CD4-positive, alpha-beta memory T cell (primary cell): ENCODE data around the gene SLC38A8. TPM values are rescaled to one million over a fixed set of nuclear protein-coding genes. Genes with fewer than 3 reads are reported as not detected.

Source experiments
- CTCF ChIA-PET: fragments of 350-600 bp; sonication (Branson Sonifier 250); formaldehyde crosslinking; loops from one replicate; lab custom pipeline; 2021; ENCODE audit warnings: inconsistent platforms; ENCODE audit not compliant: partially characterized antibody; lab: Charles Lee
- POLR2A ChIA-PET: fragments of 350-600 bp; sonication (Branson Sonifier 250); formaldehyde crosslinking; loops from one replicate; lab custom pipeline; 2021; ENCODE audit not compliant: partially characterized antibody; lab: Charles Lee
- DNase-seq, 5 donors: peaks; one replicate each; pipeline versions ENCODE4 v3.0.0 to v3.0.0-alpha.2; 2020 to 2022; ENCODE audit warnings: mixed read lengths in 1 of 5
- H3K27ac ChIP-seq: one replicate; pipeline ENCODE4 v1.7.0; 2013; ENCODE audit warnings: low read depth, low read length
- H3K27me3 ChIP-seq: 2 replicates; pipeline ENCODE4 v1.7.0; 2013; ENCODE audit warnings: mild to moderate bottlenecking, low read length, moderate library complexity; ENCODE audit not compliant: insufficient read depth
- H3K36me3 ChIP-seq: 2 replicates; pipeline ENCODE4 v1.7.0; 2013; ENCODE audit warnings: mild to moderate bottlenecking, low read length, moderate library complexity; ENCODE audit not compliant: insufficient read depth
- H3K4me1 ChIP-seq: 2 replicates; pipeline ENCODE4 v1.7.0; 2013; ENCODE audit warnings: mild to moderate bottlenecking, low read length, moderate library complexity; ENCODE audit not compliant: insufficient read depth
- H3K4me3 ChIP-seq, 2 donors: one replicate each; pipeline ENCODE4 v1.7.0; 2013; ENCODE audit warnings: low read length in 2 of 2, mild to moderate bottlenecking in 1 of 2
- H3K9me3 ChIP-seq, 2 donors: one replicate each; pipeline ENCODE4 v1.7.0; 2013; ENCODE audit warnings: low read length in 2 of 2, control low read depth in 1 of 2; ENCODE audit not compliant: control insufficient read depth in 1 of 2
- H3K27ac Mint-ChIP-seq, 7 donors: one replicate each; pipeline ENCODE4 v1.8.0; 2020 to 2021; ENCODE audit warnings: mixed read lengths in 7 of 7, mild to moderate bottlenecking in 6 of 7, inconsistent platforms in 3 of 7, moderate library complexity in 3 of 7
- H3K27me3 Mint-ChIP-seq, 2 donors: one replicate each; pipeline ENCODE4 v1.8.0; 2020 to 2021; ENCODE audit warnings: mixed read lengths in 2 of 2
- H3K36me3 Mint-ChIP-seq, 2 donors: one replicate each; pipeline ENCODE4 v1.8.0; 2020 to 2021; ENCODE audit warnings: mixed read lengths in 2 of 2, inconsistent platforms in 1 of 2, mild to moderate bottlenecking in 1 of 2
- H3K4me1 Mint-ChIP-seq, 4 donors: one replicate each; pipeline ENCODE4 v1.8.0; 2020 to 2021; ENCODE audit warnings: mixed read lengths in 4 of 4, mild to moderate bottlenecking in 1 of 4
- H3K4me3 Mint-ChIP-seq, 8 donors: one replicate each; pipeline ENCODE4 v1.8.0; 2020 to 2021; ENCODE audit warnings: mixed read lengths in 8 of 8, mild to moderate bottlenecking in 7 of 8, moderate library complexity in 6 of 8, inconsistent platforms in 3 of 8
- H3K9me3 Mint-ChIP-seq, 8 donors: one replicate each; pipeline ENCODE4 v1.8.0; 2020 to 2021; ENCODE audit warnings: mixed read lengths in 8 of 8, mild to moderate bottlenecking in 5 of 8, inconsistent platforms in 3 of 8, moderate library complexity in 1 of 8
- intact Hi-C: fragments of 100-400 bp; cut with micrococcal nuclease; formaldehyde crosslinking; loops from one replicate; pipeline ENCODE4 v1.15.1; 2023
- polyA plus RNA-seq, 2 donors: library from polyadenylated mRNA; unstranded; fragments of 300-500 nt; fragmentation: Illumina TruSeq; gene quantifications; one replicate each; pipeline ENCODE4 v1.2.3, GENCODE V29; 2021
- total RNA-seq, 2 experiments: library from RNA; stranded (reverse); gene quantifications; one replicate each; pipeline ENCODE4 v1.2.3, GENCODE V29; 2021

SLC38A8 gene
- total and polyA plus RNA-seq, 4 experiments from 2014 or later, result not detected

DNA sequence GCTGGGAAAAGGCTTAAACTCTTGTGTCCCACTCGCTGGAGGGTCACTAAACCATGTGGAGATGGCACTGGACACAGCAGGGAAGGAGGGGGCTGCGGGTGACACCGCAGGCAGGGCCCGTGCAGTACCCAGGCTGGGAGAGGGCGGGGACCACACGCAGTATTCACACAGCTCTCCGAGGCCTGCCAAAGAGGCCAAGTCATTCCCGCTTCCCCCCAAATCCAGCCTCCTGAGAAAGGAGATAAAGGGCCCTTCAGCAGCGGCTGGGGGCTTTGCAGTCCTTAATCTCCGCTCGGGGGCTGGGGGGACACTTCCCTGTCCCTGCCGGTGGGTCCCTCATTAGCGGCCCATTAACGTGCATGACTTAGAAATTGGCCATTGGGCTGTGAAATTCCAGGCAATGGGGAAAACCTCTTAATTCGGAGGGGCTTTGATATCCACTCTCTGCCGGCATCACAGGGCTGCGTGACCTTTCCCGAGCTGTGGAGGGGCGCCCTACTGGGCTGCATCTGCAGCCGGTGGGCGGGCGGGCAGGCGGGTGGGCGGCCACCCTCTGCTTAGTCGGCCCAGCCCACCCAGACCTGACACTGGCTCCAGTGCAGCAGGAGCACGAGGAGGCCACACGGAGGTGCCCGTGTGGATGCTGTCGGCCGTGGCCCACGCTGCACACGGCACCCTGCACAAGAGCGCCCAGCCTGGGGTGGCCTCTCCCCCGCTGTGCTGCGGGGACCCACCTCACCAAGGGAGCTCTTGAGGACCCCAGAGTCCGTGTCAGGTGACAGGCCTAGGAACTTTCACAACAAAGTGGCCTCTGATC, 2.6 kb upstream of the SLC38A8 start:
- Histone ChIP-seq H3K4me3 (no peak overlapping the region), H3K9me3 (no peaks in the 10 kb centered on the region), H3K36me3 (peaks cover 11% of the 10 kb centered on the region), H3K27ac (no peak overlapping the region), H3K27me3 (no peaks in the 10 kb centered on the region), H3K4me1 (no peaks in the 10 kb centered on the region)
- Mint-ChIP-seq H3K4me1 (peaks cover 2 to 14% (median 8%) of the 10 kb centered on the region in 4 donors), H3K4me3 (no peak overlapping the region), H3K27ac (no peak overlapping the region), H3K27me3 (peaks cover 0 to 6% of the 10 kb centered on the region in 2 donors), H3K36me3 (peaks cover 7 to 20% of the 10 kb centered on the region in 2 donors), H3K9me3 (no peaks in the 10 kb centered on the region)
- intact Hi-C loops, result no loop called here
- ChIA-PET CTCF (no interaction called here), POLR2A (no interaction called here)
- no peak for DNase-seq

DNA sequence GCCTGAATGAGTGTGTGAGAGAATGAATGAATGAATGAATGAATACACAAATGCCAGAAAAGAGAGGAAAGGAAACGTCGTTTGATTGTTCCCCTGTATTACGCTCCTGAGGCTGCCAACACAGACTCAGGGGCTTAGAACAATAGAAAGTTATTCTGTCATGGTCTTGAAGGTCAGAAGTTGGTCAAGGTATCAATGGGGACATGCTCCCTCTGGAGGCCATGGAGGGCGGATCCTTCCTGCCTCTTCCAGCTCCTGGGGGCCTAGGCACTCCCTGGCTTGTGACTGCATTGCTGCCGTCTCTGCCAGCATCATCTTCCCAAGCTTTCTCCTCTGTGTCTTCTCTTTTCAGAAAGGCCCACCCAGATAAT, 1.5 kb upstream of the SLC38A8 start:
- H3K27ac Mint-ChIP-seq, result no peak overlapping the region

DNA sequence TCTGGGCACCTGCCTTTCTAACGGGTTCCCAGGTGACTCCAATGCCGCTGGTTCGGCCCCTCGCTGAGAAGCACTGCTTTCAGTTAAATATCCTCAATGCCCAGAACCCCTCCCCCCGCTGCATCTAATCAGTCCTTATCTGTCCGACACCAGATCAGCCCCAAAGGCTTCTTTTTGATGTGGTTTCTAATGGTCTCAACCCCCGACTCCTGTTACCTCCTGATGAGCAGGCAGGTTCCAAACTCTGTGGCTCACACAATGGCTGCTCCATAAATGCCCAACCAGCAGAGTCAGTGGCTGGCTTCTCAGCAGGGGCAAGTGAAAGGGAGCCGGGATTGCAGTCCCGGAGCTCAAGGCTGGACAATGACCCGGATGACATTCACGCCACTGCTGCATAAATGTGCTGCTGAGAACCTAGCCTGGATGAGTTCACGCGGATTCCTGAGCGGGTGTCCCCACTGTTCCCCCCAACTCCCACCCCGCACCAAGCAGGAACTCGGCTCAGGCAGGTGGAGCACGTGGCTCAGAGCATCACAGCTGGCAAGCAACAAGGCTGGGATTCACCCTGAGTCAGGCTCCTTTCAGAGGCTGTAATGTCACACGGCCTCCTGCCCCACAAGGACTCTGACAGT, 1.0 kb upstream of the SLC38A8 start:
- Histone ChIP-seq H3K4me3 (no peak overlapping the region), H3K36me3 (peaks cover 3% of the 10 kb centered on the region), H3K4me1 (no peaks in the 10 kb centered on the region), H3K27me3 (no peaks in the 10 kb centered on the region), H3K27ac (no peak overlapping the region), H3K9me3 (no peaks in the 10 kb centered on the region)
- H3K4me3 Mint-ChIP-seq, result no peak overlapping the region
- H3K9me3 Mint-ChIP-seq, result no peaks in the 10 kb centered on the region
- H3K27ac Mint-ChIP-seq, result no peak overlapping the region
- peaks cover 2 to 14% (median 8%) of the 10 kb centered on the region in 4 donors for H3K4me1 Mint-ChIP-seq
- DNase-seq, result no peak
- POLR2A ChIA-PET, result no interaction called here
- peaks cover 4 to 8% of the 10 kb centered on the region in 2 donors for H3K36me3 Mint-ChIP-seq
- CTCF ChIA-PET, result interaction anchor here (1.1 kb wide), 1 partner anchor 217 kb away, joined by 3 read pairs; no protein-coding TSS in a partner anchor
- intact Hi-C loops, result no loop called here
- H3K27me3 Mint-ChIP-seq, result peaks cover 0 to 6% of the 10 kb centered on the region in 2 donors

More for the DNA sequence above, 1.5 kb upstream of the SLC38A8 start:
- no peak for DNase-seq
- no peaks in the 10 kb centered on the region for H3K9me3 Mint-ChIP-seq
- peaks cover 4 to 12% of the 10 kb centered on the region in 2 donors for H3K36me3 Mint-ChIP-seq
- Histone ChIP-seq H3K27me3 (no peaks in the 10 kb centered on the region), H3K4me1 (no peaks in the 10 kb centered on the region), H3K36me3 (peaks cover 3% of the 10 kb centered on the region), H3K27ac (no peak overlapping the region), H3K4me3 (no peak overlapping the region), H3K9me3 (no peaks in the 10 kb centered on the region)
- CTCF ChIA-PET, result no interaction called here
- H3K4me1 Mint-ChIP-seq, result peaks cover 2 to 14% (median 8%) of the 10 kb centered on the region in 4 donors
- H3K27me3 Mint-ChIP-seq, result peaks cover 0 to 6% of the 10 kb centered on the region in 2 donors
- intact Hi-C loops, result no loop called here
- H3K4me3 Mint-ChIP-seq, result no peak overlapping the region
- POLR2A ChIA-PET, result no interaction called here

DNA sequence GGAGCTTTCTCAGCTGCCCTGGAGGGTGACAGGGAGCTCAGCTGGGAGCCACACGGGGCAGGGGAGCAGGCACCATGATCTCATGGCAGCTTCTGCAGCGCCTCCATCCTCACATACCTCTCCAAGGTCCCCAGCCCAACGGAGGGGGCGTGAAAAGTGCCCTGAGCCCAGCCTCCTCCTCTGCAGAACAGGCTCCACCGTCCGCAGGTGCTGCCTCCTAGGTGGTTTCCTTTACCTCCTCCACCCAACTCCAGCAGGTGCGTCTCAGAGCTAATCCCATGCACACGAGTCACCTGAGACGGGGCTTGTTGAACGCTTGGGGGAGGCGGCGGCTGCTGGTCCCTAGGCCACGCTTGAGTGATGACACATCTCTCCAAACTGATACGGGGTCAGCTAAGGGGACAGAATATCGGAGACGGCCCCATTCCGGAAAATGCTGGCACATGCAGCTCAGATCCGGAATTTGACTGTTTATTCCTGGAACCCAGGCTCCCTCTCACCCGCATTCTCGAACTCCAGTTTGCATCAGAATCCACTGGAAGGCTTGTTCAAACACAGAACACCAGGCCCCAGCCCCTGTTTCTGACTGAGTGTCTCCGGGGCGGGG, 387 bp upstream of the SLC38A8 start:
- Histone ChIP-seq H3K4me3 (no peak overlapping the region), H3K27me3 (no peaks in the 10 kb centered on the region), H3K9me3 (no peaks in the 10 kb centered on the region), H3K27ac (no peak overlapping the region), H3K4me1 (no peaks in the 10 kb centered on the region), H3K36me3 (no peaks in the 10 kb centered on the region)
- no peak for DNase-seq
- Mint-ChIP-seq H3K27ac (no peak overlapping the region), H3K9me3 (no peaks in the 10 kb centered on the region), H3K4me1 (peaks cover 2 to 14% (median 8%) of the 10 kb centered on the region in 4 donors), H3K4me3 (no peak overlapping the region), H3K36me3 (peaks cover 2 to 4% of the 10 kb centered on the region in 2 donors), H3K27me3 (peaks cover 0 to 6% of the 10 kb centered on the region in 2 donors)
- intact Hi-C loops, result no loop called here
- POLR2A ChIA-PET, result no interaction called here
- CTCF ChIA-PET, result interaction anchor here (1.1 kb wide), 1 partner anchor 216 kb away, joined by 3 read pairs; no protein-coding TSS in a partner anchor

DNA sequence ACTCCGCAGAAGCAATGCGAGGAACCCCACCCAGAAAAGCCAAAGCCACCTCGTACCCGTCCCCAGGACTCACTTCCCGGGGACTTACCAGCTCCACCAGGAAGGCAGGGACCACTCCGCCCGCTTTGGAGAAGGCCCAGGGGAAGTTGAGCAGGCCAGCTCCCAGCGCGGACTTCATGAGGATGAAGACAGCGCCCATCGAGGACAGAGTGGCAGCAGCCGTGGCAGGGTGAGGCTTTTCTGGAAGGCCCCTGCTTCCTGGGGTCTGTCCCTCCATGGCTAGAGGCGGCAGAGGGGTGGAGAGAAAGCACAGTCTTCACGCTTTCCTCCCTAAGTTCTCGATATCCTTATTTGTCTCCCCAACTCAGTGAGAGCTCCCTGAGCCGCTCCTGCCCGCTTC, 714 bp downstream of the SLC38A8 start:
- peaks cover 0 to 6% of the 10 kb centered on the region in 2 donors for H3K27me3 Mint-ChIP-seq
- H3K4me1 Mint-ChIP-seq, result peaks cover 2 to 14% (median 8%) of the 10 kb centered on the region in 4 donors
- H3K4me3 ChIP-seq, result no peak overlapping the region
- H3K4me1 ChIP-seq, result no peaks in the 10 kb centered on the region
- DNase-seq, result no peak
- H3K4me3 Mint-ChIP-seq, result no peak overlapping the region
- ChIA-PET POLR2A (no interaction called here), CTCF (no interaction called here)
- H3K9me3 Mint-ChIP-seq, result no peaks in the 10 kb centered on the region
- H3K9me3 ChIP-seq, result no peaks in the 10 kb centered on the region
- H3K36me3 Mint-ChIP-seq, result no peaks in the 10 kb centered on the region
- H3K36me3 ChIP-seq, result no peaks in the 10 kb centered on the region
- H3K27ac ChIP-seq, result no peak overlapping the region
- intact Hi-C loops, result no loop called here
- no peak overlapping the region for H3K27ac Mint-ChIP-seq
- H3K27me3 ChIP-seq, result no peaks in the 10 kb centered on the region

DNA sequence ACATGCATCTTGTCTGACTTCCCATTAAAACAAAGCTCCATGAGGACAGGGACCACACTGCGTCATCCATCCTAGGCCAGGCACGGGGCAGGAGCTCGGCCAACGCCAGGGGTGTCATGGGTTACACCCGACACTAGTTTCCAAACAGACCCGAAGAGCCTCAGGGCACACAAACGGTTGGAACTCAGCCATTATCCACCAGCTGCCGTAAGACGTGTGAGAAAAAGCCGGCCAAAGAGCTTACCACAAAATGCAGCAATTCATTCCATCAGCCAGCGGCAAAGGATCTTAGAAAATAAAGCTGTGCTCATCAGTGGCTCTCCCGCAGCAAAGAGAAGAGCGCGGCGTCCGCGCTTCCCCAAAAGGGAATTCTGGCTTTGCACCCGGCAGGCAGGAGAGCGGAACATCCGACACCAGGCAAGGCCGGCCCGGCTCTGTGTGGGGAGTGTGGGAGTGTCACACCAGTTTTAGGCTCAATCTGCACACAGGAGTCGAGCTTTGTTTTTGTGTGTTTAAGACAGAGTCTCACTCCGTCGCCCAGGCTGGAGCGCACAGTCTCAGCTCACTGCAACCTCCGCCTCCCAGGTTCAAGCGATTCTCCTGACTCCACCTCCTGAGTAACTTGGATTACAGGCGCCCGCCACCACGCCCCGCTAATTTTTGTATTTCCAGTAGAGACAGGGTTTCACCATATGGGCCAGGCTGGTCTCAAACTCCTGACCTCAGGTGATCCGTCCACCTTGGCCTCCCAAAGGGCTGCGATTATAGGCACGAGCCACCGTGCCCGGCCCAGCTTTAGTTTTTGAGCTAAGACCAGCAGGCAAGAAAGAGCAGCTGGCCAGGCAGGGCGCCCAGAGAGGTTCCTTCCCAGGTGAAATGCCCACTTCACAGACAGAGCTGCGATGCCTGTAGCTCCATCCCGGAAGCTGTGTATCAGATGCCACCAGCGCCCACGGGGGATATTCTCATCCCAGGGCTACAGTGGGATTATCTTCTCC, 1.5 kb downstream of the SLC38A8 start:
- ChIA-PET POLR2A (no interaction called here), CTCF (no interaction called here)
- intact Hi-C loops, result no loop called here
- DNase-seq, result no peak
- Mint-ChIP-seq H3K36me3 (no peaks in the 10 kb centered on the region), H3K9me3 (peaks cover 0 to 4% (median under 1%) of the 10 kb centered on the region in 8 donors), H3K4me1 (peaks cover 2 to 14% (median 8%) of the 10 kb centered on the region in 4 donors), H3K27ac (no peak overlapping the region), H3K27me3 (peaks cover 0 to 6% of the 10 kb centered on the region in 2 donors), H3K4me3 (no peak overlapping the region)
- Histone ChIP-seq H3K9me3 (no peaks in the 10 kb centered on the region), H3K4me3 (no peak overlapping the region), H3K27ac (no peak overlapping the region), H3K27me3 (no peaks in the 10 kb centered on the region), H3K36me3 (no peaks in the 10 kb centered on the region), H3K4me1 (no peaks in the 10 kb centered on the region)
